Endothelial cell (in vitro differentiated cells): ENCODE data around the gene CPED1. TPM values are rescaled to one million over a fixed set of nuclear protein-coding genes. Genes with fewer than 3 reads are reported as not detected.

Experiments
- DNase-seq: peaks from one replicate; pipeline ENCODE4 v3.0.0; 2021; ENCODE audit warnings: low spot score
- H3K27ac Mint-ChIP-seq: one replicate; pipeline ENCODE4 v1.8.0; 2021; ENCODE audit warnings: mixed read lengths, inconsistent platforms; ENCODE audit not compliant: unreplicated experiment
- H3K27me3 Mint-ChIP-seq: one replicate; pipeline ENCODE4 v1.8.0; 2021; ENCODE audit warnings: mild to moderate bottlenecking, moderate library complexity, mixed read lengths, inconsistent platforms; ENCODE audit not compliant: unreplicated experiment
- H3K36me3 Mint-ChIP-seq: one replicate; pipeline ENCODE4 v1.8.0; 2021; ENCODE audit warnings: mild to moderate bottlenecking, low read depth, mixed read lengths, inconsistent platforms; ENCODE audit not compliant: unreplicated experiment
- H3K4me1 Mint-ChIP-seq: one replicate; pipeline ENCODE4 v1.8.0; 2021; ENCODE audit warnings: mild to moderate bottlenecking, mixed read lengths, inconsistent platforms; ENCODE audit not compliant: unreplicated experiment
- H3K4me3 Mint-ChIP-seq: one replicate; pipeline ENCODE4 v1.8.0; 2021; ENCODE audit warnings: mild to moderate bottlenecking, mixed read lengths, inconsistent platforms; ENCODE audit not compliant: unreplicated experiment
- H3K9me3 Mint-ChIP-seq: one replicate; pipeline ENCODE4 v1.8.0; 2021; ENCODE audit warnings: mixed read lengths, inconsistent platforms; ENCODE audit not compliant: unreplicated experiment
- total RNA-seq: library from RNA; stranded (reverse); fragmentation: NEBNext Ultra II Directional; extraction: Animal tissue kit (Norgen Biotek cat#: 25700); gene quantifications from one replicate; pipeline ENCODE4 v1.2.1, GENCODE V29; 2021; ENCODE audit not compliant: unreplicated experiment
- TF ChIP-seq, protein P1 (sequence below): fragments of 200-600 bp; sonication (generic); IDR thresholded peaks from one replicate; pipeline ENCODE4 v1.5.0; 2021; ENCODE audit warnings: antibody characterized with exemption; ENCODE audit not compliant: unreplicated experiment

CPED1 gene
- total RNA-seq, 1 donor from 2014 or later = 1.8 TPM

DNA sequence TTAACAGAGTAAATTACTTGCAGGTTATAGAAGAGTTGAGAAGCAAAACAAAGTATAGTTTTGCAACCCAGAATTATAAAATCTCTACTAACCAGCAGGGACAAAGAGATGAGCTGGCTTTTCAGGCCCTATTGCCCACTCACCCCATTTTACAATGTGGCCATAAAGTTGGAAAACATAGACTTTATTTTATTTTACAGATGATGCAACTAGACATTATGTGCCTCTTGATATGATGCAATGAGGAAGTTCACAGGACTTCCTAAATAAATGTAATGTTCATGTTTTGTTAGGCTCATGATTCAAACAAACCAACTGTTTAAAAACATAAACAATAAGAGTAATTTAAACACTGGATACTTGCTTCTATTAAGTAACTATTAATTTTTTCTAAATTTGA, 199.2 kb downstream of the CPED1 start:
- TF ChIP-seq, protein P1, sequence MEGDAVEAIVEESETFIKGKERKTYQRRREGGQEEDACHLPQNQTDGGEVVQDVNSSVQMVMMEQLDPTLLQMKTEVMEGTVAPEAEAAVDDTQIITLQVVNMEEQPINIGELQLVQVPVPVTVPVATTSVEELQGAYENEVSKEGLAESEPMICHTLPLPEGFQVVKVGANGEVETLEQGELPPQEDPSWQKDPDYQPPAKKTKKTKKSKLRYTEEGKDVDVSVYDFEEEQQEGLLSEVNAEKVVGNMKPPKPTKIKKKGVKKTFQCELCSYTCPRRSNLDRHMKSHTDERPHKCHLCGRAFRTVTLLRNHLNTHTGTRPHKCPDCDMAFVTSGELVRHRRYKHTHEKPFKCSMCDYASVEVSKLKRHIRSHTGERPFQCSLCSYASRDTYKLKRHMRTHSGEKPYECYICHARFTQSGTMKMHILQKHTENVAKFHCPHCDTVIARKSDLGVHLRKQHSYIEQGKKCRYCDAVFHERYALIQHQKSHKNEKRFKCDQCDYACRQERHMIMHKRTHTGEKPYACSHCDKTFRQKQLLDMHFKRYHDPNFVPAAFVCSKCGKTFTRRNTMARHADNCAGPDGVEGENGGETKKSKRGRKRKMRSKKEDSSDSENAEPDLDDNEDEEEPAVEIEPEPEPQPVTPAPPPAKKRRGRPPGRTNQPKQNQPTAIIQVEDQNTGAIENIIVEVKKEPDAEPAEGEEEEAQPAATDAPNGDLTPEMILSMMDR = no peak
- no peak overlapping the region for H3K27ac Mint-ChIP-seq
- no peaks in the 10 kb centered on the region for H3K27me3 Mint-ChIP-seq
- H3K4me1 Mint-ChIP-seq = peaks cover 1% of the 10 kb centered on the region
- H3K9me3 Mint-ChIP-seq = no peaks in the 10 kb centered on the region
- H3K4me3 Mint-ChIP-seq = no peak overlapping the region
- no peak for DNase-seq
- no peaks in the 10 kb centered on the region for H3K36me3 Mint-ChIP-seq

DNA sequence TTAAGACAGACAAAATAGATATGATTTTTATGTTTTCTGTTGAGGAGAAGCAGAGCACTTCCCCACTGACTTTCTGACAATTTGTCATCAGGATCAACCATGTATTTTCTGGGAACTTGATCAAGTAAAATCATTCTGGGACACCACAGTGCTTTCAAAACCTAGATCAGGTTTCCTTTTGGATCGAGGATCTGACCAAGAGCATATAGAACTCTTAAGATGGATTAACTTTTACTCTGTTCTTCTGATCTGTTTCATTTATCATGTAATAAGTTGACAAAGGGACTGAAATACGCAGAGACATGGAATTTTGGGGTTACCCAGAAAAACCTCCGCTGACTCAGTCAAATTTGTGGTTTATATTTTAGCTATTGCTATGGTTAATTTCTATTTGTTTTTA, 204.3 kb downstream of the CPED1 start:
- Mint-ChIP-seq H3K36me3 (no peaks in the 10 kb centered on the region), H3K9me3 (no peaks in the 10 kb centered on the region), H3K27me3 (no peaks in the 10 kb centered on the region), H3K4me1 (no peaks in the 10 kb centered on the region), H3K27ac (no peak overlapping the region), H3K4me3 (no peak overlapping the region)
- no peak for DNase-seq
- TF ChIP-seq, protein P1 = no peak

DNA sequence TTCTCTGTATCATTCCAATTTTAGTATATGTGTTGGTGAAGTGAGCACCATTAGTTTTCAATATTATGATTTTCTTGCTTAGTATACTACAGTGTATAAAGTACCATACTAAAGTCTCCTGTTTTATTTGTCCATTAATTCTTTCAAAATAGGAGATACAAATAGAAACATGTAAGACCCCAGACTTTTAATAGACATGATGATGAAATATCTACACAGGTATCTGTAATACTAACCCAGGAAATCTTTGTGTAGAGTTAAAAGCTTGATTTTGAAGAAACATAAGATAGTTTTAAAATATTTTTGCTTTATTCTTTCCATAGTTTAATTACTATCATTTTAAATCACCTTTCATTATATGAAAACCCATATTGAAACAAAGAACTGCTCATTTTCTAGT, 206.5 kb downstream of the CPED1 start:
- no peaks in the 10 kb centered on the region for H3K9me3 Mint-ChIP-seq
- H3K4me3 Mint-ChIP-seq = no peak overlapping the region
- no peaks in the 10 kb centered on the region for H3K4me1 Mint-ChIP-seq
- no peaks in the 10 kb centered on the region for H3K27me3 Mint-ChIP-seq
- no peak overlapping the region for H3K27ac Mint-ChIP-seq
- DNase-seq = no peak
- H3K36me3 Mint-ChIP-seq = no peaks in the 10 kb centered on the region
- TF ChIP-seq, protein P1 = no peak

DNA sequence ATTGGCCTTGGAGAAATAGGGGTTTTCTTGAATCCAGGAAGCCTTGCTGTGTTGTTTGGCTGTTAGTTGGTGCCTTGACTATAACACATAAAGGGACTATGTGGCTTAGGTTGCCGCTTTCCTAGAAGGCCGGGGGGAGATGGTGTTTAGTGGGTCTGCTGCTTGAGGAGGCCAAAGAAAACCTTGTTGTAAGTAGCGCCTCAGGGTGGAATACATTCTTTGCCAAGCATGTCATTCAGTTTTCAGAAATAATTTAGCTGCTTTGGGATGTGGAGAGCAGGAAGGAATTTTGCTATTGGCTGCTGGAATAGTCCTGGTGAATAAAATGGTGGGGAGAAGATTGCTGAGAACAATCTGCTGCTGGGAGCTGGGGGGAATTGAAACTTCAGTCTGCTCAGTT, 207.4 kb downstream of the CPED1 start:
- DNase-seq = no peak
- Mint-ChIP-seq H3K27me3 (no peaks in the 10 kb centered on the region), H3K27ac (no peak overlapping the region), H3K36me3 (no peaks in the 10 kb centered on the region), H3K9me3 (no peaks in the 10 kb centered on the region), H3K4me1 (no peaks in the 10 kb centered on the region), H3K4me3 (no peak overlapping the region)
- TF ChIP-seq, protein P1 = no peak

DNA sequence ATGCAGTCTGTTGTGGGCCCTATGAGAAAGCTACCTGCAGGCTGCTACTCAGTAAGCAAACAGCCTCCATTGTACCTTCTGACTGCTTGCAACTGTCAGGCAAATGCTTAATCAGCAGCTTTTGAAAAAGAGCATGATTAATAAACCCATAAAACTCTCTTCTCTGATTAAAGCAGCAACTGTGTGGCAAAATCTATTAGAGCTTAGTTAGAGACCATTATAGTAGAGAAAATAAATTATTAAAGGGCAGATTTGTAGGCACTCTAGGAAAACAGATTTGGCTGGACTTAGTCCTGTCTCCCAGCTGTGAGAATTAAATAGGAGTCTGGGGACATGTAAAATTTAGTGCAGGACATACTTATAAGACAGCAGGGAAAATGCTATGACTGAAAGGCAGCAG, 207.8 kb downstream of the CPED1 start:
- peaks cover 2% of the 10 kb centered on the region for H3K27me3 Mint-ChIP-seq
- DNase-seq = no peak
- no peaks in the 10 kb centered on the region for H3K4me1 Mint-ChIP-seq
- no peak overlapping the region for H3K27ac Mint-ChIP-seq
- no peaks in the 10 kb centered on the region for H3K36me3 Mint-ChIP-seq
- no peak overlapping the region for H3K4me3 Mint-ChIP-seq
- TF ChIP-seq, protein P1 = no peak
- H3K9me3 Mint-ChIP-seq = no peaks in the 10 kb centered on the region
